H1 (cell line): ENCODE measurements around the gene SEPTIN1. TPM values are rescaled to one million over a fixed set of nuclear protein-coding genes. Genes with fewer than 3 reads are reported as not detected.

Experiments
- CTBP2 ChIP-seq: IDR thresholded peaks from 2 replicates; pipeline ENCODE4 v1.7.0; 2011; ENCODE audit warnings: borderline replicate concordance, mild to moderate bottlenecking, moderate library complexity, mixed read lengths, low read length; ENCODE audit not compliant: insufficient read depth, insufficient read length
- JUN ChIP-seq: IDR thresholded peaks from 2 replicates; pipeline ENCODE4 v1.6.1; 2011; ENCODE audit warnings: low read depth, mild to moderate bottlenecking, improper control_type of control experiment, low read length
- polyA plus RNA-seq, 7 experiments: library from polyadenylated mRNA; depleted of rRNA in 3 of 7; stranded (reverse) in 5 of 7; unstranded in 2 of 7; fragments of >200 nt in 5 of 7; fragments of 200-250 nt in 2 of 7; gene quantifications; 1 replicate in 5 of 7; 2 replicates in 1 of 7; 4 replicates in 1 of 7; pipeline versions ENCODE4 v1.2.1 to v1.2.3, GENCODE V29; 2011 to 2013; ENCODE audit warnings: missing spikeins in 2 of 7, mixed read lengths in 2 of 7
- total RNA-seq: library from RNA; stranded (reverse); fragmentation: NEBNext Ultra II Directional; extraction: Animal tissue kit (Norgen Biotek cat#: 25700); gene quantifications from 2 replicates; pipeline ENCODE4 v1.2.1, GENCODE V29; 2021
- TF ChIP-seq, protein P1 (sequence below), 3 experiments: IDR thresholded peaks; 1 replicate in 2 of 3; 2 replicates in 1 of 3; pipeline versions ENCODE4 v1.5.1 to v1.6.1; 2011; ENCODE audit warnings: low read length in 3 of 3, mild to moderate bottlenecking in 3 of 3, inconsistent platforms in 2 of 3, low read depth in 1 of 3, moderate library complexity in 1 of 3; ENCODE audit not compliant: insufficient read depth in 1 of 3; ENCODE audit errors: control extremely low read depth in 1 of 3

Gene SEPTIN1
- total and polyA plus RNA-seq, 2 of the 8 experiments (the other 6 are each of a cell fraction or from before 2014, with no cell fraction given), result 0.24 to 1.4 TPM

DNA sequence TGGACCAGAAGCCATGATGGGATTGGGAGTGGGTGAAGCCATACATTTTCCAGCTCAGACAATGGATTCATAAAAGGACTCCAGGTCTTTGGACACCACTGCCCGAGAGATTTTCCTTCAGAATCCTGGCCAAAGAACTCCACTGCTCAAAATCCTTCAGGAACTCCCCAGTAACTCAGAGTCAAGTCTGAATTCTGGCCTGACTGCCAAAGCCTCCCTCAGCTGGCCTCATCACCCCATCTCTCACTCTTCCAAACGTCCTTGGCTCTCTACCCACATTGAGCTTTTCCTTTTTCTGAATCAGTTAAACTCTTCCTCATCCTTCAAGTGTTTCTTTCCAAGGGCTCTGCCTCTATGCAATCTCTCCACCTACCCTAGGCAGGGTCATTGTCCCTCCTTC lies 1.2 kb upstream of the SEPTIN1 start (continued):
- TF ChIP-seq, protein P1, sequence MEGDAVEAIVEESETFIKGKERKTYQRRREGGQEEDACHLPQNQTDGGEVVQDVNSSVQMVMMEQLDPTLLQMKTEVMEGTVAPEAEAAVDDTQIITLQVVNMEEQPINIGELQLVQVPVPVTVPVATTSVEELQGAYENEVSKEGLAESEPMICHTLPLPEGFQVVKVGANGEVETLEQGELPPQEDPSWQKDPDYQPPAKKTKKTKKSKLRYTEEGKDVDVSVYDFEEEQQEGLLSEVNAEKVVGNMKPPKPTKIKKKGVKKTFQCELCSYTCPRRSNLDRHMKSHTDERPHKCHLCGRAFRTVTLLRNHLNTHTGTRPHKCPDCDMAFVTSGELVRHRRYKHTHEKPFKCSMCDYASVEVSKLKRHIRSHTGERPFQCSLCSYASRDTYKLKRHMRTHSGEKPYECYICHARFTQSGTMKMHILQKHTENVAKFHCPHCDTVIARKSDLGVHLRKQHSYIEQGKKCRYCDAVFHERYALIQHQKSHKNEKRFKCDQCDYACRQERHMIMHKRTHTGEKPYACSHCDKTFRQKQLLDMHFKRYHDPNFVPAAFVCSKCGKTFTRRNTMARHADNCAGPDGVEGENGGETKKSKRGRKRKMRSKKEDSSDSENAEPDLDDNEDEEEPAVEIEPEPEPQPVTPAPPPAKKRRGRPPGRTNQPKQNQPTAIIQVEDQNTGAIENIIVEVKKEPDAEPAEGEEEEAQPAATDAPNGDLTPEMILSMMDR (IDR thresholded peaks at IDR 0.05; ENCODE audit: control extremely low read depth in 1 of 3, insufficient read depth in 1 of 3, low read depth in 1 of 3, low read length in 3 of 3), result no peak
- TF ChIP-seq CTBP2 (no peak), JUN (no peak)
